AG04449 (cell line): Measurements from ENCODE around the gene NEU2.

Experiments used
- CTCF ChIA-PET: fragments of 350-600 bp; formaldehyde crosslinking; extraction: SDS; loops from one replicate; lab custom pipeline; 2021; ENCODE audit warnings: antibody characterized with exemption; lab: Yijun Ruan, JAX
- POLR2A ChIA-PET: fragments of 400-600, 350-600 bp; formaldehyde crosslinking; extraction: SDS; loops from one replicate; lab custom pipeline; 2020; ENCODE audit warnings: antibody characterized with exemption, inconsistent platforms; lab: Yijun Ruan, JAX
- DNase-seq: peaks from one replicate; pipeline ENCODE4 v3.0.0-alpha.2; 2010; ENCODE audit warnings: low read depth, low spot score
- H3K4me3 ChIP-seq: 2 replicates; pipeline ENCODE4 v1.5.1; 2011; ENCODE audit warnings: low read depth, mild to moderate bottlenecking, control low read depth, low read length
- CTCF ChIP-seq: IDR thresholded peaks from one replicate; pipeline ENCODE4 v1.5.1; 2011; ENCODE audit warnings: mild to moderate bottlenecking, moderate library complexity, low read length, control low read depth, inconsistent platforms; ENCODE audit not compliant: insufficient read depth; ENCODE audit errors: missing control alignments

The NEU2 gene

DNA sequence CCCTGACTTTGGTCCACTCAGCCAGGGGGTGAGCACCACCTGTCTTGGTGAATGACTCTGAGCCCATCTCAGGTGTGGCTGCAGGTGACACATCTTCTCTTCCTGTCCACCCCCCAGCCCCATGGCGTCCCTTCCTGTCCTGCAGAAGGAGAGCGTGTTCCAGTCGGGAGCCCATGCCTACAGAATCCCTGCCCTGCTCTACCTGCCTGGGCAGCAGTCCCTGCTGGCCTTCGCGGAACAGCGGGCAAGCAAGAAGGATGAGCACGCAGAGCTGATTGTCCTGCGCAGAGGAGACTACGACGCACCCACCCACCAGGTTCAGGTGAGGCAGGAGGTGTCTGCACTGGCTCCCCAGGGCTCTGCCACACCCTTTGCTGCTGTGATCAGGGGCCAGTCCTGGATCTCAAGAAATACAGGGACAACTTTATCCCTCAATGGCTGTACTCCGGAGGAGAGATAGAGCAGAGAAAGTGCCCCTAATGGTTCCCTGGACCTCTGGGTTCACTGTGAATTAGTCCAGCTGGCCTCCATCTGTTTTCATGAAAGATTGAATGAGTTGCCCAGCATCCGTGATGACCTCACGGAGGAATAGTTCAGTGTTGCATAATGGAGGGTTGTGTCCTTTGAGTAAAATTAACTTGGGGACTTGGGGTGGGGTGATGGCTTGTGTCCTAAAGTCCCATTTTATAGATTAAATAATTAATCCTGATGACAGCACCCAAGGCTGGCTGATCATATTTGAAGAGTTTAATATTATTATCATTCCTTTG, at the start of gene NEU2:
Gene NEU2, plus strand, starts transcription at position 122 of the 770 bp plus-strand sequence. Its CDS starts 0 bp downstream, at position 122.
- ChIA-PET POLR2A (no interaction called here), CTCF (interaction anchor here (1.2 to 7.8 kb wide), 2 partner anchors 16 to 20 kb away, joined by 3 to 52 read pairs; no protein-coding TSS in a partner anchor)
- no peak for TF ChIP-seq CTCF
- no peak within 1 kb of the TSS for H3K4me3 ChIP-seq
- no peak for DNase-seq

DNA sequence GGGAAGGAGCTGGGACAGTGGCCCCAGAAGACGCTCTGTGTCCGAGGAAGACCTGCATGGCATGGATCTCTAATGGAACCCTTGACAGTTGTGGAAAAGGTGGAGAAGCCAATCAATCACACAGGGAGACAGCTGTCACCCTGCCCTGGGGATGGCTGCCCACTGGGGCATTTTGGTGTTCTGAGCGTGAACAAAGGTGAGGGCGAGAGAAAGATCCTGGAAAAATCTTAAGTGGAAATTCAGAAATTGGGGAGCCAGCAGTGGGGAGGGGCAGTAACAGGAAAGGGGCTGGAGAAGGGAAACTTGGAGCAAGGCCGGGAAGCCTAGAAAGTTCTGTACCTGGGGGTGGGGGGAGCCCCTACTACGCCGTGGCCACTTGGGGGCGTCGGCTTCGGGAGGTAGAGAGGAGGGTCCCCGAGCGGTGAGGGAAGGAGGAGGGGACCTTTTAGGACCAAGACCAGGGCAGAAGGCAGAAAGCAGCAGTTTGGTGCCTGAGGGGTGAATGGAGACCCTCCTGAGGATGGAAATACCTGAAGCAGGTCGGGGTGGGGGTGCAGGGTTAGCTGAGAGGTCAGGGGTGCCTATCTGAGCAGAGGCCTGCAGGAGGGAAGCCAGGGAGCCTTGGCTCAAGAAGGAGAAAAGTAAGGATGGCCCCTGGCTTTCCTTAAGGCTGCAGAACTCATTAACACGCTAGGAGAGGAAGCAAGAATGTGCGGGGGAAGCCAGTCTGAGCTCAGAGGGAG, 49.4 kb upstream of the NEU2 start:
- no peak for DNase-seq
- POLR2A ChIA-PET = no interaction called here
- CTCF ChIA-PET = interaction anchor here (1.4 kb wide), 1 partner anchor 11 kb away, joined by 3 read pairs; no protein-coding TSS in a partner anchor
- TF ChIP-seq CTCF = no peak
- H3K4me3 ChIP-seq = no peak overlapping the region

DNA sequence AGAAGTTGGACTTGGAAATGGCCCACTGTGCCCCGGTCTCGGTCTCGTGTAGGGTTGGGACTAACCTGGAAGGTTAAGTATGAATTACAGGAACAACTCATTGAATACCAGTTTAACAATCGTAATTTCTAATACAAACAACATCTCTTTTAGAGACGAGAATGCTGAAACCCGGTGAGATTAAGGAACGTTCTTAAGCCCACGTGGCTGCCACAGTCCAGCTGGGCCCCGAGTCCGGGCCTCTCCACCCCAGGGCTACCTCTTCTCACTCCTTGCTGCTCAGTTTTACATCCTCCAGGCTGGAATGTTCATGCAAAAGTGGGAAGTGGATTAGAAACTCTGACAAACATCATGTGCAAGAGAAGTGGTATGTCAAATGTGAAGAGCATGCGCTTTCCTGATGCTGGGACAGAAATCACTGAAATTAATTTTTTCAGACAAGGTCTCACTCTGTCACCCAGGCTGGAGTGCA, 48.8 kb upstream of the NEU2 start:
- DNase-seq = no peak
- CTCF ChIA-PET = interaction anchor here (1.4 kb wide), 1 partner anchor 11 kb away, joined by 3 read pairs; no protein-coding TSS in a partner anchor
- TF ChIP-seq CTCF = no peak
- no peak overlapping the region for H3K4me3 ChIP-seq
- POLR2A ChIA-PET = no interaction called here

DNA sequence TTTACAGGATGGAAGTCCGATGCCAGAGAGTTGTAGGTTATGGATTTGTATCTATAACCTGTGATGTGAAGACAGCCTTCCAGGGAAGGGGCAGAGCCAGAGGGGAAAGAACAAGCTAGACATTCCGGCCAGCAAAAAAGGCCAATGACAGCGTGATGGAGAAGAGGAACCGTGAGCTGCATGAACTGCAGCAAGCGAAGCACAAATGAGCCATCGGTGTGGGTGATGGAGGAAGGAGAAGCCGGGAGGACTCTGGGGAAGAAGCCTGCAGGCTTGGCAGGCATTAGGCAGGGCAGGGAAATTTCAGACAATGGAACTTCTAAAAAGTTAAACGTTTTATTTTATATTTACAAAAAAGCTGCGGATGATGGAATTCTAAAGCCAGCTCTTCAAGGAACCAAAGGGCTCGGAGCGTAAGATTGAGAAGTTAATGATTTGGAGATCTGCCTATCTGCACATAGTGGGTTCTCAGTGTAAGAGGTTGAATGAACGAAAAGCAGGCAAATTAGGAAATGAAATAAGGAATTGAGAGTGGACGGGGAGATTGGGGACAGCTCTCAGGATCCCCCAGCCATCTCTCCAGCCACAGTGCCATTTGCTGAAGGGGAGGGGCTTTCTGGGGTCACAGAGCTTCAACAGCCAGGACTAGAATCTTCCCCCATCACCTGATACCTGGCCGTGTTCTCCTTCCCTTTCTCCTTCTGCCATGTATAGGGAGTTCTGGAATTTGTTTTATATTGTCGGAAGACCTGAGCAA, 47.8 kb upstream of the NEU2 start:
- H3K4me3 ChIP-seq = no peak overlapping the region
- ChIA-PET POLR2A (no interaction called here), CTCF (interaction anchor here (1.4 kb wide), 1 partner anchor 12 kb away, joined by 3 read pairs; no protein-coding TSS in a partner anchor)
- no peak for TF ChIP-seq CTCF
- DNase-seq = no peak

GRCh38 chr2:232986155-232986554, 46.3 kb upstream of the NEU2 start:
- ChIA-PET CTCF (interaction anchor here (0.6 to 1.8 kb wide), 2 partner anchors 68 to 364 kb away, joined by 3 to 5 read pairs; no protein-coding TSS in a partner anchor), POLR2A (no interaction called here)
- no peak for TF ChIP-seq CTCF
- DNase-seq = no peak
- H3K4me3 ChIP-seq = no peak overlapping the region
